PC-3 (cell line): ENCODE measurements around the gene BCAN. TPM values are rescaled to one million over a fixed set of nuclear protein-coding genes. Genes with fewer than 3 reads are reported as not detected.
A peak's percentile ranks its signal among the peaks of the same experiment; 100 is the strongest.

Experiments
- ATAC-seq: fragments of 200-7000 bp; cut with Tn5 transposase; 2 replicates; pipeline ENCODE4 v1.9.1; 2020; ENCODE audit warnings: mild to moderate bottlenecking, moderate library complexity
- BruUV-seq: library from RNA; stranded (reverse); fragments of 400-500 nt; replicated peaks from 2 replicates; lab custom pipeline; 2021; lab: Mats Ljungman, UMichigan
- CTCF ChIA-PET: fragments of 300-600 bp; sonication (Branson Sonifier 250); formaldehyde crosslinking; loops from one replicate; lab custom pipeline; 2022; ENCODE audit warnings: antibody characterized with exemption; lab: Charles Lee
- POLR2A ChIA-PET: fragments of 300-600 bp; sonication (Branson Sonifier 250); formaldehyde crosslinking; loops from one replicate; lab custom pipeline; 2022; ENCODE audit warnings: antibody characterized with exemption; ENCODE audit not compliant: unreplicated experiment; lab: Charles Lee
- DNase-seq: peaks from one replicate; pipeline ENCODE4 v3.0.0-alpha.2; 2015
- H2AFZ ChIP-seq: fragments of 300-600 bp; sonication (generic); 2 replicates; pipeline ENCODE4 v1.6.0; 2016; ENCODE audit warnings: antibody characterized with exemption, low read length
- H3F3A ChIP-seq: fragments of 300-600 bp; sonication (generic); one replicate; pipeline ENCODE4 v1.6.0; 2017; ENCODE audit warnings: antibody characterized with exemption, low read length, control low read depth, mild to moderate bottlenecking; ENCODE audit not compliant: unreplicated experiment
- H3K27ac ChIP-seq: fragments of 300-600 bp; sonication (generic); 2 replicates; pipeline ENCODE4 v1.5.1; 2016; ENCODE audit warnings: mild to moderate bottlenecking, low read length
- H3K27me3 ChIP-seq: fragments of 300-600 bp; sonication (generic); 2 replicates; pipeline ENCODE4 v1.6.1; 2016; ENCODE audit warnings: low read length, mixed read lengths
- H3K36me3 ChIP-seq: fragments of 300-600 bp; sonication (generic); 2 replicates; pipeline ENCODE4 v1.6.1; 2016; ENCODE audit warnings: low read depth, mixed run types, low read length, mixed read lengths
- H3K4me1 ChIP-seq: fragments of 300-600 bp; sonication (generic); 2 replicates; pipeline ENCODE4 v1.5.1; 2016; ENCODE audit warnings: low read length; ENCODE audit not compliant: insufficient read depth
- H3K4me2 ChIP-seq: fragments of 300-600 bp; sonication (generic); 2 replicates; pipeline ENCODE4 v1.6.0; 2016; ENCODE audit warnings: low read length
- H3K4me3 ChIP-seq: fragments of 300-600 bp; sonication (generic); 2 replicates; pipeline ENCODE4 v1.5.1; 2016; ENCODE audit warnings: mild to moderate bottlenecking, low read length, mixed read lengths
- H3K79me2 ChIP-seq: fragments of 300-600 bp; sonication (generic); 2 replicates; pipeline ENCODE4 v1.6.1; 2017; ENCODE audit warnings: low read length, mixed read lengths
- H3K9ac ChIP-seq: fragments of 300-600 bp; sonication (generic); 2 replicates; pipeline ENCODE4 v1.6.0; 2016; ENCODE audit warnings: mild to moderate bottlenecking, low read length
- H3K9me2 ChIP-seq: fragments of 300-600 bp; sonication (generic); replicated peaks from 2 replicates; pipeline ENCODE4 v1.6.1; 2016; ENCODE audit warnings: mixed run types, low read length, mixed read lengths
- H3K9me3 ChIP-seq: fragments of 300-600 bp; sonication (generic); 2 replicates; pipeline ENCODE4 v1.6.1; 2016; ENCODE audit warnings: low read length, mixed read lengths
- H4K20me1 ChIP-seq: fragments of 300-600 bp; sonication (generic); 2 replicates; pipeline ENCODE4 v1.6.1; 2016; ENCODE audit warnings: low read length, mixed read lengths
- CTCF ChIP-seq: fragments of 300-600 bp; sonication (generic); conservative IDR thresholded peaks from 2 replicates; pipeline ENCODE4 v1.5.1; 2017; ENCODE audit warnings: antibody characterized with exemption, low read depth, mild to moderate bottlenecking, low read length
- EZH2 ChIP-seq: fragments of 300-600 bp; sonication (generic); IDR thresholded peaks from one replicate; pipeline ENCODE4 v1.6.1; 2017; ENCODE audit warnings: antibody characterized with exemption, mild to moderate bottlenecking, low read length; ENCODE audit not compliant: unreplicated experiment
- EZH2phosphoT487 ChIP-seq: fragments of 300-600 bp; sonication (generic); IDR thresholded peaks from 2 replicates; pipeline ENCODE4 v1.6.1; 2018; ENCODE audit warnings: mild to moderate bottlenecking, antibody characterized with exemption, low read length, borderline replicate concordance
- intact Hi-C: fragments of 100-400 bp; cut with micrococcal nuclease; formaldehyde crosslinking; loops from 2 replicates; pipeline ENCODE4 v1.9.0; 2023
- total RNA-seq: library from RNA; depleted of rRNA; stranded (reverse); fragments of >200 nt; gene quantifications from 2 replicates; pipeline ENCODE4 v1.2.3, GENCODE V29; 2014

The BCAN gene
- total RNA-seq, 1 experiment from 2014 or later, result not detected

GRCh38 chr1:156703336-156703735 lies 61.4 kb downstream of the BCAN start:
- Histone ChIP-seq H2AFZ (no peak overlapping the region), H3K9me2 (no peaks in the 10 kb centered on the region), H3K79me2 (peaks cover 17% of the 10 kb centered on the region), H3K4me2 (peak overlapping the region; percentile 98), H3F3A (no peaks in the 10 kb centered on the region), H3K9ac (0 out of 2 replicates have a peak overlapping the region, but pooled peaks have one; percentile 63), H3K36me3 (no peaks in the 10 kb centered on the region; the same call in 1 of the 2 replicates), H3K4me1 (peaks cover 42% of the 10 kb centered on the region), H4K20me1 (no peaks in the 10 kb centered on the region), H3K27me3 (no peaks in the 10 kb centered on the region), H3K27ac (no peak overlapping the region), H3K4me3 (peak overlapping the region; percentile 71; the same call in 1 of the 2 replicates), H3K9me3 (no peaks in the 10 kb centered on the region)
- BruUV-seq, result no TSS peak
- no peak for ATAC-seq
- intact Hi-C loops, result no loop called here
- TF ChIP-seq EZH2phosphoT487 (no peak), CTCF (no peak), EZH2 (no peak)
- CTCF ChIA-PET, result interaction anchor here (2.0 kb wide), 1 partner anchor 14 kb away, joined by 13 read pairs; no protein-coding TSS in a partner anchor
- POLR2A ChIA-PET, result no interaction called here
- DNase-seq, result no peak

- Histone ChIP-seq H3K27me3 (no peaks in the 10 kb centered on the region), H3K4me1 (peaks cover 42% of the 10 kb centered on the region), H3K27ac (no peak overlapping the region), H3K9me3 (no peaks in the 10 kb centered on the region), H3F3A (no peaks in the 10 kb centered on the region), H2AFZ (no peak overlapping the region), H3K79me2 (peaks cover 17% of the 10 kb centered on the region), H3K9ac (peak overlapping the region; percentile 63; the same call in 1 of the 2 replicates), H3K9me2 (no peaks in the 10 kb centered on the region), H3K4me2 (peak overlapping the region; percentile 98), H3K4me3 (peak overlapping the region; percentile 71; the same call in 1 of the 2 replicates), H4K20me1 (no peaks in the 10 kb centered on the region), H3K36me3 (no peaks in the 10 kb centered on the region; the same call in 1 of the 2 replicates)
- ATAC-seq, result no peak
- no peak for DNase-seq
- ChIA-PET POLR2A (no interaction called here), CTCF (interaction anchor here (2.0 kb wide), 1 partner anchor 14 kb away, joined by 13 read pairs; no protein-coding TSS in a partner anchor)
- TF ChIP-seq EZH2phosphoT487, result no peak
- TF ChIP-seq EZH2, result no peak
- TF ChIP-seq CTCF, result no peak
- no TSS peak for BruUV-seq
- intact Hi-C loops, result no loop called here
Observed at GRCh38 chr1:156703741-156704140, 61.8 kb downstream of the BCAN start.

- Histone ChIP-seq H3K27me3 (no peaks in the 10 kb centered on the region), H3K4me1 (peaks cover 43% of the 10 kb centered on the region), H3K4me3 (peak overlapping the region; percentile 71), H3K9me2 (no peaks in the 10 kb centered on the region), H3K79me2 (peaks cover 17% of the 10 kb centered on the region), H4K20me1 (no peaks in the 10 kb centered on the region), H3K36me3 (no peaks in the 10 kb centered on the region; the same call in 1 of the 2 replicates), H3K4me2 (peak overlapping the region; percentile 98), H2AFZ (peak overlapping the region; percentile 83; the same call in 1 of the 2 replicates), H3K27ac (0 out of 2 replicates have a peak overlapping the region, but pooled peaks have one; percentile 48), H3K9me3 (no peaks in the 10 kb centered on the region), H3K9ac (peak overlapping the region; percentile 63), H3F3A (no peaks in the 10 kb centered on the region)
- no peak for DNase-seq
- intact Hi-C loops, result no loop called here
- ChIA-PET POLR2A (interaction anchor here (0.6 kb wide), 1 partner anchor 27 kb away, joined by 3 read pairs; no protein-coding TSS in a partner anchor), CTCF (interaction anchor here (0.7 to 3.7 kb wide), 3 partner anchors 14 to 110 kb away, joined by 3 to 84 read pairs (median 13); no protein-coding TSS in a partner anchor)
- BruUV-seq, result no TSS peak
- no peak for TF ChIP-seq EZH2phosphoT487
- no peak for TF ChIP-seq CTCF
- TF ChIP-seq EZH2, result no peak
- ATAC-seq, result no peak
Observed at GRCh38 chr1:156704166-156704711, 62.3 kb downstream of the BCAN start.
